Tibial nerve (tissue), 4 donors: Measurements from ENCODE around the gene ATP7B.

Source experiments
- EP300 ChIP-seq, 2 donors: sonication (generic); formaldehyde crosslinking; IDR thresholded peaks; one replicate each; pipeline ENCODE4 v1.6.1; 2017; ENCODE audit warnings: antibody characterized with exemption in 2 of 2, mild to moderate bottlenecking in 1 of 2
- POLR2A ChIP-seq, 2 donors: fragments of 450-650 bp; IDR thresholded peaks; one replicate each; pipeline ENCODE4 v1.6.1; 2017; ENCODE audit warnings: antibody characterized with exemption in 2 of 2, mild to moderate bottlenecking in 2 of 2, moderate library complexity in 2 of 2
- TF ChIP-seq, protein P1 (sequence below), 5 experiments: fragments of 200-600 bp in 3 of 5; fragments of 450-650 bp in 2 of 5; sonication (generic) in 3 of 5; IDR thresholded peaks; one replicate each; pipeline ENCODE4 v1.5.1; 2016 to 2019; ENCODE audit warnings: antibody characterized with exemption in 5 of 5, mild to moderate bottlenecking in 3 of 5, moderate library complexity in 2 of 5

DNA sequence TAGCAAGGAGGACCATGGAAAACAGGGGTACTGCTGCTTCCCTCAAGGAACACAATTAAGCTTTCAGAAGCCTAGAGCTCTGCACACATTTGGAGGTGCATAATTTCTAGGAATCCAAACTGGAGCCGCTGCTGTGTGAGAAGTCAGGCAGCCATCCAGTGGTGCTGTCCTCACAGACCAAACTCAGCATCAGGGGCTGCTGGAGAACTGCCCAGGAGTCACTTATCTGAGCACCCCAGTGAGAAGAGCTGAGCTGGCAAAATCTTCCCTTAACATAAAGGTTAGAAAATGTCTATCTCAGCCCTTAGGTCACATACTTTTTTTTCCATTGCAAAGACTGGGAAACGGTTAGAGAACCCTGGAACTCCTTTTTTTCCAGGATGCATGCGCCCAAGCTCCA is 72.8 kb downstream of the ATP7B start:
- TF ChIP-seq, protein P1, sequence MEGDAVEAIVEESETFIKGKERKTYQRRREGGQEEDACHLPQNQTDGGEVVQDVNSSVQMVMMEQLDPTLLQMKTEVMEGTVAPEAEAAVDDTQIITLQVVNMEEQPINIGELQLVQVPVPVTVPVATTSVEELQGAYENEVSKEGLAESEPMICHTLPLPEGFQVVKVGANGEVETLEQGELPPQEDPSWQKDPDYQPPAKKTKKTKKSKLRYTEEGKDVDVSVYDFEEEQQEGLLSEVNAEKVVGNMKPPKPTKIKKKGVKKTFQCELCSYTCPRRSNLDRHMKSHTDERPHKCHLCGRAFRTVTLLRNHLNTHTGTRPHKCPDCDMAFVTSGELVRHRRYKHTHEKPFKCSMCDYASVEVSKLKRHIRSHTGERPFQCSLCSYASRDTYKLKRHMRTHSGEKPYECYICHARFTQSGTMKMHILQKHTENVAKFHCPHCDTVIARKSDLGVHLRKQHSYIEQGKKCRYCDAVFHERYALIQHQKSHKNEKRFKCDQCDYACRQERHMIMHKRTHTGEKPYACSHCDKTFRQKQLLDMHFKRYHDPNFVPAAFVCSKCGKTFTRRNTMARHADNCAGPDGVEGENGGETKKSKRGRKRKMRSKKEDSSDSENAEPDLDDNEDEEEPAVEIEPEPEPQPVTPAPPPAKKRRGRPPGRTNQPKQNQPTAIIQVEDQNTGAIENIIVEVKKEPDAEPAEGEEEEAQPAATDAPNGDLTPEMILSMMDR (IDR thresholded peaks at IDR 0.05): no peak
- TF ChIP-seq POLR2A (IDR thresholded peaks at IDR 0.05): no peak
- TF ChIP-seq EP300 (IDR thresholded peaks at IDR 0.05): no peak
